Activated naive CD8-positive, alpha-beta T cell treated with anti-CD3 and anti-CD28 coated beads, Interleukin-2, amount 10 ng/mL, durations not matched to agents 7 days and 5 days (primary cell): ENCODE measurements around the gene ZC3H10. TPM values are rescaled to one million over a fixed set of nuclear protein-coding genes. Genes with fewer than 3 reads are reported as not detected.

ENCODE experiments used
- ATAC-seq: fragments of 150-1000 bp; cut with Tn5 transposase; one replicate; pipeline ENCODE4 v1.10.0; 2021; ENCODE audit warnings: low read depth, moderate library complexity
- POLR2A ChIA-PET: fragments of 350-600 bp; sonication (Branson Sonifier 250); formaldehyde crosslinking; loops from one replicate; lab custom pipeline; 2021; ENCODE audit warnings: antibody characterized with exemption; lab: Charles Lee
- DNase-seq: peaks from one replicate; pipeline ENCODE4 v3.0.0; 2021
- H3K27ac Mint-ChIP-seq: one replicate; pipeline ENCODE4 v1.8.0; 2022; ENCODE audit warnings: mild to moderate bottlenecking, mixed read lengths
- H3K27me3 Mint-ChIP-seq: one replicate; pipeline ENCODE4 v1.8.0; 2022; ENCODE audit warnings: mild to moderate bottlenecking, moderate library complexity, mixed read lengths
- H3K36me3 Mint-ChIP-seq: one replicate; pipeline ENCODE4 v1.8.0; 2021; ENCODE audit warnings: mild to moderate bottlenecking, mixed read lengths
- H3K4me1 Mint-ChIP-seq: one replicate; pipeline ENCODE4 v1.8.0; 2021; ENCODE audit warnings: mixed read lengths
- H3K4me3 Mint-ChIP-seq: one replicate; pipeline ENCODE4 v1.8.0; 2022; ENCODE audit warnings: mild to moderate bottlenecking, moderate library complexity, mixed read lengths
- H3K9me3 Mint-ChIP-seq: one replicate; pipeline ENCODE4 v1.8.0; 2021; ENCODE audit warnings: mixed read lengths
- total RNA-seq, 2 experiments: library from RNA; stranded (reverse); gene quantifications; one replicate each; pipeline ENCODE4 v1.2.3, GENCODE V29; 2021

Gene ZC3H10
- total RNA-seq, 2 experiments from 2014 or later, result 10.6 to 12.0 TPM

DNA sequence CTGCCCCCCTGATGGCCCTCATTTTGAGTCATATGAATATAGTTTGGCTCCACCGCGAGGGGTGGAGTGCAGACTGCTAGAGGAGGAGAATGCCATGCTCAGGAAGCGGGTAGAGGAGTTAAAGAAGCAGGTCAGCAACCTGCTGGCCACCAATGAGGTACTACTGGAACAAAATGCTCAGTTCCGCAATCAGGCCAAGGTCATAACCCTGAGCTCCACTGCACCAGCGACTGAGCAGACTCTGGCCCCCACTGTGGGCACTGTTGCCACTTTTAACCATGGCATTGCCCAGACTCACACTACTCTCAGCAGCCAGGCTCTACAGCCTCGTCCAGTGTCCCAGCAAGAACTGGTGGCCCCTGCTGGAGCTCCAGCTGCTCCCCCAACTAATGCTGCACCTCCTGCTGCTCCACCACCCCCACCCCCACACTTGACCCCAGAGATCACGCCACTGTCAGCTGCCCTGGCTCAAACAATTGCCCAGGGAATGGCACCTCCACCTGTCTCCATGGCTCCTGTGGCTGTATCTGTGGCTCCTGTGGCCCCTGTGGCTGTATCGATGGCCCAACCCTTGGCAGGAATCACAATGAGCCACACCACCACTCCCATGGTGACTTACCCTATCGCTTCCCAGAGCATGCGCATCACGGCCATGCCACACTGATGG, 3.3 kb downstream of the ZC3H10 start:
- Mint-ChIP-seq H3K36me3 (peaks cover 12% of the 10 kb centered on the region), H3K4me3 (no peak overlapping the region), H3K4me1 (peaks cover 35% of the 10 kb centered on the region), H3K9me3 (no peaks in the 10 kb centered on the region), H3K27ac (no peak overlapping the region), H3K27me3 (no peaks in the 10 kb centered on the region)
- POLR2A ChIA-PET, result interaction anchor here (4.5 kb wide), 1 partner anchor 67 kb away, joined by 66 read pairs; the partner anchor contains the start of gene SMARCC2
- ATAC-seq (no peak), DNase-seq (no peak)

DNA sequence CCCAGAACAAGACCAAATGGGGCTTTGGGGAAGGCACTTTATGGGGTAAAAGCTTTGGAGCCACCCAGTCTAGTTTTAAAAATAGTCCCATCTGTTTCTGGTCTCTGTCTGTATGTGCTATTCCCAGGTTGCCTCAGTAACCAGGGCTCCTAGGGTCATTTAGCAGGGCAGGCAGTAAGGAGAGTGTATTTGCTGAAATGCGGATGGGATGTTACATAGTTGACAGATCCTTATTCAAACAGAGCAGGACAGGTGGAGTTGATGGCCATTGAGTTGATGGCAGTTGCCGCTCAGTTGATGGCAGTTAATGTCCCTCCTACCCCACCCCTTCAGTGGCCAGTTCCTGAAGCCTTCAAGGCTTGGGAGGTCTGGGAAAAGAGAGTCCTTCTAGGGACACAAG, 4.6 kb downstream of the ZC3H10 start:
- Mint-ChIP-seq H3K4me1 (peaks cover 47% of the 10 kb centered on the region), H3K27ac (peak overlapping the region; percentile 3), H3K36me3 (peaks cover 3% of the 10 kb centered on the region), H3K4me3 (no peak overlapping the region), H3K9me3 (no peaks in the 10 kb centered on the region), H3K27me3 (no peaks in the 10 kb centered on the region)
- POLR2A ChIA-PET, result interaction anchor here (0.6 to 8.4 kb wide), 2 partner anchors 39 to 62 kb away, joined by 3 to 145 read pairs; partner anchors contain the start of gene MYL6
- ATAC-seq, result no peak
- no peak for DNase-seq

DNA sequence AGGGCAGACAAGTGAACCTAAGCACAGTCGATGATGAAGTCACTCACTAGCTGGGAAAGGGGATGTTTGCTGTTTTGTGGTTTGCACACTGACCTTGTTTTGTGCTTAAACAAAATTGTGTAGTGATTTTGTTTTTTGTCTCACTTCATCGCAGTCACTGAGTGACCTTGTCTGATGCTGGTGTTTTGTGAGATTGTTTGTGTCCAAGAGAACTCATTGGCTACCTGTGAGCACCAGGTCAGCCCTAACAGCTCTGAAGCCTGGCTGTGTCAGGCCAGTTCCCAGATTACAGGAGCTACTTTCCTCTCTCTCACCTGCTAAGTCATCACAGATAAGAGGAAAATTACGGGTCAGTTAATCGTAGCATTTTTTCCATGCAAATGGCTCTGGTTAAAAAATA, 6.1 kb downstream of the ZC3H10 start:
- DNase-seq, result no peak
- H3K4me1 Mint-ChIP-seq, result peaks cover 38% of the 10 kb centered on the region
- H3K36me3 Mint-ChIP-seq, result peaks cover 6% of the 10 kb centered on the region
- H3K27ac Mint-ChIP-seq, result peak overlapping the region; percentile 0
- no peak overlapping the region for H3K4me3 Mint-ChIP-seq
- H3K27me3 Mint-ChIP-seq, result no peaks in the 10 kb centered on the region
- no peaks in the 10 kb centered on the region for H3K9me3 Mint-ChIP-seq
- POLR2A ChIA-PET, result interaction anchor here (0.5 to 8.4 kb wide), 5 partner anchors 38 to 131 kb away, joined by 3 to 145 read pairs (median 5); partner anchors contain the start of genes MYL6, RNF41 and SMARCC2
- ATAC-seq, result no peak

DNA sequence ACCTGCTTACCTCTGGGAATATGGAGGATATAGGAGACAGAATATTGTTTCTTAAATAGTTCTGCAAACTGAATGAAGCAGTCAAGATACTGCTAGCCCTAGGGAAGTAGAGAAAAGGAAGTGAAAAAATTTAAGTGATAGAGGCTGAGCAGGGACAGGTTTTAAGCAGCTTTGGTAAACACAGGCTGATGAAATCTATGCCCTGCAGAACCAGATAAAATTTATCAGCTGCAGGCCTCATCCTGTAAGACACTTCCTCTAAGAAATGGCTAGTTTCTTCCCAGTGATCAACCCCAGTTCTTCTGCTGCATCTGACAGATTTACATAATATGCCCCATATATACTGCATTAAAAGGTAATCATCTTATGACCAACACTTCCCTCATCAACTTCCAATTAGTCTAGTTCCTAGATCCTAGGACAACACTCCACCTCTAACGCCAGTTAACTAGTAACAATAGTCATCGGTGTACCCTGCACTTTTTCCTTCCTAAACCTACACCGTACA, 8.7 kb downstream of the ZC3H10 start:
- POLR2A ChIA-PET, result interaction anchor here (0.9 to 8.4 kb wide), 9 partner anchors 9 to 165 kb away, joined by 3 to 145 read pairs (median 10); partner anchors contain the start of genes MYL6, MYL6B, PA2G4 and RPL41
- H3K27me3 Mint-ChIP-seq, result no peaks in the 10 kb centered on the region
- DNase-seq, result no peak
- peak overlapping the region; percentile 100 for H3K4me3 Mint-ChIP-seq
- no peak for ATAC-seq
- peak overlapping the region; percentile 97 for H3K27ac Mint-ChIP-seq
- peaks cover 27% of the 10 kb centered on the region for H3K36me3 Mint-ChIP-seq
- H3K9me3 Mint-ChIP-seq, result no peaks in the 10 kb centered on the region
- H3K4me1 Mint-ChIP-seq, result peaks cover 47% of the 10 kb centered on the region

DNA sequence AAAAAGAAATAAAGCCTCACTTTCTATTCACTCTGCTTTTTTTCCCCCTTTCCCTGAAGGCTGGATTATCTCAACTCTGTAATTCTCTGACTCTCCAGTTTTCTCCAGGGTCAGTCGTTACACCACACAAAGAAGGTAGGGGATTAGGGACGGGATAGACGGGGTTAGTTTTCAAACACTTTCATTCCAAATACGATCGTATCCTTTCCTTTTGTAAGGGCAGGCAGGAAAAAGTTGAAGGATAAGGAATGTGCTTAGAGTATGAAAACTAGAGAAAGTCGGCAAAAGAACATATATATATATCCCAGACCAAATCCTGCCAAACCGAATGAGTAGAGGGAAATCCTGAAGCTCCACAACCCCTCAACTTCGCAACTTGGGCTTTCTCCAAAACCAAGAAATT, 9.4 kb downstream of the ZC3H10 start:
- H3K4me3 Mint-ChIP-seq, result peak overlapping the region; percentile 100
- H3K36me3 Mint-ChIP-seq, result peaks cover 34% of the 10 kb centered on the region
- POLR2A ChIA-PET, result interaction anchor here (0.5 to 8.4 kb wide), 22 partner anchors 9 to 396 kb away, joined by 3 to 145 read pairs (median 8); partner anchors contain the start of genes MYL6, MYL6B, PA2G4 and RAB5B
- peak overlapping the region; percentile 97 for H3K27ac Mint-ChIP-seq
- no peaks in the 10 kb centered on the region for H3K9me3 Mint-ChIP-seq
- peaks cover 54% of the 10 kb centered on the region for H3K4me1 Mint-ChIP-seq
- DNase-seq, result no peak
- no peaks in the 10 kb centered on the region for H3K27me3 Mint-ChIP-seq
- ATAC-seq, result no peak

DNA sequence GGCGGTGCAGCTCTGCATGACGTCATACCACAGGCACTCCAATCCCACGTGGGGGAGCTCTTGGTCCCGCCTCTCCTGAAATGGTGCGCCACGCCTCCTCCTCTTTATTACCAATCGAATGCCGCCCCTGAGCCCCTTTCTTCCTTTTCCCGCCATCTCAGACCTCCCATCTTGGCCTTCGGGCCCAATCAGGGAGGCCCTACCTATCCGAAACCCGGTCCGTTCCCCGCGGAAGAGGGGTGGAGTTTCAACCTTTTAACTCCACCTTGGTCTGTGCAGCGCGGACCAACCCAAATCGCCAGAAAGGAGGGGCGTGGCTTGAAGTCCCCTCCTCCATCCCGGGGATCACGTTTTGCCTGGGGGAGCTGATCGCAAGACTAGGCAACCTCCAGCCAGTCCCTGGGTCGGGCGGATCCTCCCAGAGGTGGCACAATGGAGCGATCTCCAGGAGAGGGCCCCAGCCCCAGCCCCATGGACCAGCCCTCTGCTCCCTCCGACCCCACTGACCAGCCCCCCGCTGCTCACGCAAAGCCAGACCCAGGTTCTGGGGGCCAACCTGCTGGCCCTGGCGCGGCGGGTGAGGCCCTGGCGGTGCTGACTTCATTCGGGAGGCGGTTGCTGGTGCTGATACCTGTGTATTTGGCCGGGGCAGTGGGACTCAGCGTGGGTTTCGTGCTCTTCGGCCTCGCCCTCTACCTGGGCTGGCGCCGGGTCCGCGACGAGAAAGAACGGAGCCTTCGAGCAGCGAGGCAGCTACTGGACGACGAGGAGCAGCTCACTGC, 10.0 kb downstream of the ZC3H10 start, which contains the start of gene ESYT1:
Gene ESYT1, plus strand, starts transcription at position 380 of the 782 bp plus-strand sequence. Its CDS starts 53 bp downstream, at position 433.
- H3K9me3 Mint-ChIP-seq, result no peaks in the 10 kb centered on the region
- H3K27ac Mint-ChIP-seq, result peak within 1 kb of the TSS; percentile 97
- ATAC-seq, result peak; percentile 89
- peak; percentile 91 for DNase-seq
- H3K36me3 Mint-ChIP-seq, result peaks cover 37% of the 10 kb centered on the region
- POLR2A ChIA-PET, result interaction anchor here (0.5 to 8.4 kb wide), 24 partner anchors 8 to 396 kb away, joined by 3 to 145 read pairs (median 6); partner anchors contain the start of genes MYL6, MYL6B, PA2G4 and RAB5B
- H3K27me3 Mint-ChIP-seq, result no peaks in the 10 kb centered on the region
- peak within 1 kb of the TSS; percentile 100 for H3K4me3 Mint-ChIP-seq
- peaks cover 55% of the 10 kb centered on the region for H3K4me1 Mint-ChIP-seq

DNA sequence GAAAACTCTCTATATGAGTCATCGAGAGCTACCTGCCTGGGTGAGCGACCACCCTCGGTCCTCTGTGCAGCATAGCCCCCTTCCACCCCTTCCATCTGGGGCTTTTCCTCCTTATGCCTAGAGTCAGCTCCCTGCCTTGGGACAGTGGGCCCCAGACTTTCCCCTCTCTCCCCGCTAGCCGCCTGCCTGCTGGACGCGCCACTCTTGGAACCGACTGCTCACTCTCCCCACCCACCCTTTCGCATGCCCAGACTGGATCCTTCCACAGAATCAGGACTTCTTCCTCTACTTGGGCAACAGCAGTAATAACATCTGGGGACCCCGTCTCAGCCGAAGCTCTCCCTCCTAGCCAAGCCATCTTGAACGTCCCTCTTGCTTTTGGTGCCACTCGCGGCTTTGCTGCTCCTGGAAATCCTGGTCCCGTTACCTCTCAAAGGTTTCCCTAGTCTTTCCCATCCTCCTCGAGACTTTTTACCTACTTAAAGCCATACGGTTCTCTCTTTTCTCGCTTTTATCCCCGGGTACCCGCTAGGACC, 10.7 kb downstream of the ZC3H10 start:
- no peaks in the 10 kb centered on the region for H3K27me3 Mint-ChIP-seq
- no peaks in the 10 kb centered on the region for H3K9me3 Mint-ChIP-seq
- H3K27ac Mint-ChIP-seq, result peak overlapping the region; percentile 97
- peaks cover 56% of the 10 kb centered on the region for H3K4me1 Mint-ChIP-seq
- POLR2A ChIA-PET, result interaction anchor here (0.6 to 8.4 kb wide), 17 partner anchors 10 to 231 kb away, joined by 3 to 145 read pairs (median 12); partner anchors contain the start of genes MYL6, MYL6B, PA2G4 and RAB5B
- DNase-seq (no peak), ATAC-seq (no peak)
- peaks cover 42% of the 10 kb centered on the region for H3K36me3 Mint-ChIP-seq
- peak overlapping the region; percentile 100 for H3K4me3 Mint-ChIP-seq

DNA sequence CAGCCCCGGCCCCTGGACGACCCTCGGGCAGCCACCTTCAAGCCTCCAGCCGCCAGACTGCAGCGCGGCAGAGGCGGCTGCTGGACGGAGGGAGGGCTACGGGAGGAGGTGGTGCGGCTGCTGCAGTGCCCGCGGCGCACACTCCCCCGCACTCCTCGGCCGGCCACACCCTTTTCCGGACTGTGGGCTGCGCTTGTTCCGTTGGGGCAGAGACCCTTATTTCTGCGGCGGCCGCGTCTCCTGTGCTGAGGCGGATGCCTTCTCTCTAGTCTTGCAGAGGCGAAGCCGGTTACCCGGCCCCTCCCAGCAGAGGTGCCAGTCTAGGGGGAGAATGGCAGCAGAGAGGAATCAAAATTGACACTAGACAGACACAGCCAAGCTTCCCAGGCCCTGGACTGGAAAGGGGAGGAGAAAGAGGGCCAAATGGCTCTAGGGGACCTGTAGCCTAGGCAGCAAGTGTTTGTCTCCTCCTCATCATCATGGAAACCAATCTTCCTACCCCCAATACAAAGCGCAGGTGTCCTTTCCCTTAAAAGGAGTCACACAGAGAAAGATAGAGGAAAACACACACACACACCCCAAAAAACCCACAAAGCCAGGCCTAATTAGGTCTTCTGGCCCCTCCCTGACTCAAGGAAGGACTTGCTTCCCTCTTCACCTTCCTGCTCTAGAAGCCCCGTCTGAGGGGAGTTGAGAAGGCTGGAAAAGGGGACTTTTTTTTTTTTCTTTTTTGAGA, 11.3 kb downstream of the ZC3H10 start:
- peak; percentile 40 for ATAC-seq
- no peaks in the 10 kb centered on the region for H3K27me3 Mint-ChIP-seq
- peaks cover 54% of the 10 kb centered on the region for H3K4me1 Mint-ChIP-seq
- no peaks in the 10 kb centered on the region for H3K9me3 Mint-ChIP-seq
- H3K4me3 Mint-ChIP-seq, result peak overlapping the region; percentile 100
- POLR2A ChIA-PET, result interaction anchor here (1.1 to 8.4 kb wide), 11 partner anchors 9 to 230 kb away, joined by 4 to 145 read pairs (median 30); partner anchors contain the start of genes MYL6, MYL6B, RAB5B and RNF41
- DNase-seq, result peak; percentile 84
- peaks cover 49% of the 10 kb centered on the region for H3K36me3 Mint-ChIP-seq
- peak overlapping the region; percentile 97 for H3K27ac Mint-ChIP-seq

DNA sequence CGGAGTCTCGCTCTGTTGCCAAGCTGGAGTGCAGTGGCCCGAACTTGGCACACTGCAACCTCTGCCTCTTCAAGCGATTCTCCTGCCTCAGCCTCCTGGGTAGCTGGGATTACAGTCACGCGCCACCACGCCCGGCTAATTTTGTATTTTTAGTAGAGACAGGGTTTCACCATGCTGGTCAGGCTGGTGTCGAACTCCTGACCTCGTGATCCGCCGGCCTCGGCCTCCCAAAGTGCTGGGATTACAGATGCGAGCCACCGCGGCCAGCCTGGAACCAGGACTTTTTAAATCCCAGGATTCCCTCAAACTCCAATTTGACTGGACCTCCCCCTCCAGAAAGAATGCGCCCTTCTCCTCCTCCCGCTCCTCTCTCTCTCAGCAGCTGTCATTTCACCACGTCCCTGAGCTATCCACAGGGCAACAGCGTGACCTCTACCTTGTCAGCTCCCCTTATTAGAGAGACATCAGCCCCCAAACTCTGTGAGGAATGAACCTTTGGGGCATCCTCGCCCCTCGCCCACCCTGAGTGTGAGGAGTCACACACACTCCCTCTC, 12.0 kb downstream of the ZC3H10 start:
- DNase-seq (no peak), ATAC-seq (no peak)
- Mint-ChIP-seq H3K36me3 (peaks cover 50% of the 10 kb centered on the region), H3K27ac (peak overlapping the region; percentile 97), H3K9me3 (no peaks in the 10 kb centered on the region), H3K27me3 (no peaks in the 10 kb centered on the region), H3K4me1 (peaks cover 51% of the 10 kb centered on the region), H3K4me3 (peak overlapping the region; percentile 100)
- POLR2A ChIA-PET, result interaction anchor here (3.1 to 8.4 kb wide), 7 partner anchors 8 to 59 kb away, joined by 12 to 145 read pairs (median 57); partner anchors contain the start of genes MYL6, MYL6B, RPL41 and SMARCC2

DNA sequence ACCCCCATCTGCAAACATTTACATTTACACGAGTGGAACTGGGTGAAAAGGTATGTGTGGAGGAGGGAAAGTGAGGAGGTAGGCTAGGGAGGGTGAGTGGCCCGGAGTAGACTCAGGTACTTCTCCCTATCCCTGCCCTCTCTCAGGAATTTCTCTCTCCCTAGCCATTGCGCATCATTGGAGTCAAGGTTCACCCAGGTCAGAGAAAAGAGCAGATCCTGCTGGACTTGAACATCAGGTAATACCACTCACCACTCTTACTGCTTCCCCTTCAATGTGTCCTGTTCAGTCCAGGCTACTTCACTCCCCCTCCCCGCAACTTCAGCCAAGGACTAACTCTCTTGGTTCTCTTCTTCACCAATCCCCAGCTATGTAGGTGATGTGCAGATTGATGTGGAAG, 12.8 kb downstream of the ZC3H10 start:
- Mint-ChIP-seq H3K4me1 (peaks cover 52% of the 10 kb centered on the region), H3K27ac (peak overlapping the region; percentile 97), H3K27me3 (no peaks in the 10 kb centered on the region), H3K4me3 (peak overlapping the region; percentile 100), H3K36me3 (peaks cover 54% of the 10 kb centered on the region), H3K9me3 (no peaks in the 10 kb centered on the region)
- POLR2A ChIA-PET, result interaction anchor here (3.6 to 6.6 kb wide), 3 partner anchors 12 to 58 kb away, joined by 31 to 86 read pairs (median 57); partner anchors contain the start of genes RPL41, SMARCC2 and ZC3H10
- no peak for DNase-seq
- no peak for ATAC-seq

DNA sequence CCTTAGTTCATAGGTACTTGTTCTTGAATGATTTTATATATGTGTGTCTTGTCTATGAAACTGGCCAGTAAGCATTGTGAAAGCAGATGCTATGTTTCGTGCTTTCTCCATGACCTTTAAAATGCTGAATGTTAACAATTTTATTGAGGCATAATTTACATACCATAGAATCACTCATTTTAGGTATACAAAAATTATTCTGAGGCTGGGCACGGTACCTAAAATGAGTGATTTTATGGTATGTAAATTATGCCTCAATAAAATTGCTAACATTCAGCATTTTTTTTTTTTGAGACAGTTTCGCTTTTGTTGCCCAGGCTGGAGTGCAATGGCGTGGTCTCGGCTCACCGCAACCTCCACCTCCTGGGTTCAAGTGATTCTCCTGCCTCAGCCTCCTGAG, 16.8 kb downstream of the ZC3H10 start:
- ATAC-seq (no peak), DNase-seq (no peak)
- Mint-ChIP-seq H3K4me3 (no peak overlapping the region), H3K27me3 (no peaks in the 10 kb centered on the region), H3K9me3 (no peaks in the 10 kb centered on the region), H3K27ac (no peak overlapping the region), H3K4me1 (peaks cover 61% of the 10 kb centered on the region), H3K36me3 (peaks cover 79% of the 10 kb centered on the region)
- POLR2A ChIA-PET, result no interaction called here
